Measurements from ENCODE around the gene CHKB.
A peak's percentile ranks its signal among the peaks of the same experiment; 100 is the strongest.

The CHKB gene

DNA sequence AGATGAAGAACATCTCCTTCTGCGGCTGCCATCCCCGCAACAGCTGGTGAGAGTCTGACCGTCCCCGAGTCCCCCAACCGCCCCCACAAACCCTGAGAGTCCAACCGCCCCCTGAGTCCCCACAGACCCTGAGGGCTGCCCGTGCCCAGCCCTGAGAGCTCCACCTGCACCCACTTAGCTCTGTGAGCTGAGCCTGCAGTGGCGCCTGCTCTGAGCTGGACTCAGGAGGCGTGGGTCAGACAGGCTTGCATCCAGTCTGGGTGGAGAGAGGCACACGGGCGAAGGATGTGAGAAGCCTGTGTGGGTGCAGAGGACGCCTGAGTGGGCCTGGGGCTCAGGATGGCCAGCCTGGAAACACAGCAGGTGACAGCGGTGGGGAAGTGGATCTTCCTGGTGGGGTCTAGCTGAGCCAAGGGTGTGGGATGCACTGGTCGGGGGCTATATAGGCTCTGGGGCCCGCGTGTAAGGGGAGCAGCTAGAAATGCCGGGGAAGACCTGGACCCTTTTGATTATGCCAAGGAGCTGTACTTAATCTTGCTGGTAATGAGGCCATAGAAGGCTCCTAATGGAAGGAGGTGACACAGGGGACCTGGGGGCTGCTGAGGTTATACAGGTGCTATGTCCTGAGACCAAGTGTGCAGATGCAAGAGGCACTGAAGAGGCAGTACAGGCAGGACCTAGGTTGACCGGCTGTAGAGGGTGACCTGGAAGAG, 24.5 kb upstream of the CHKB start:
- no peak for DNase-seq
- Mint-ChIP-seq H3K27ac (no peak overlapping the region), H3K36me3 (ENCODE audit: low read depth) (no peaks in the 10 kb centered on the region), H3K4me1 (ENCODE audit: low read depth) (no peaks in the 10 kb centered on the region), H3K9me3 (no peaks in the 10 kb centered on the region), H3K4me3 (no peak overlapping the region), H3K27me3 (peaks cover 59% of the 10 kb centered on the region)

DNA sequence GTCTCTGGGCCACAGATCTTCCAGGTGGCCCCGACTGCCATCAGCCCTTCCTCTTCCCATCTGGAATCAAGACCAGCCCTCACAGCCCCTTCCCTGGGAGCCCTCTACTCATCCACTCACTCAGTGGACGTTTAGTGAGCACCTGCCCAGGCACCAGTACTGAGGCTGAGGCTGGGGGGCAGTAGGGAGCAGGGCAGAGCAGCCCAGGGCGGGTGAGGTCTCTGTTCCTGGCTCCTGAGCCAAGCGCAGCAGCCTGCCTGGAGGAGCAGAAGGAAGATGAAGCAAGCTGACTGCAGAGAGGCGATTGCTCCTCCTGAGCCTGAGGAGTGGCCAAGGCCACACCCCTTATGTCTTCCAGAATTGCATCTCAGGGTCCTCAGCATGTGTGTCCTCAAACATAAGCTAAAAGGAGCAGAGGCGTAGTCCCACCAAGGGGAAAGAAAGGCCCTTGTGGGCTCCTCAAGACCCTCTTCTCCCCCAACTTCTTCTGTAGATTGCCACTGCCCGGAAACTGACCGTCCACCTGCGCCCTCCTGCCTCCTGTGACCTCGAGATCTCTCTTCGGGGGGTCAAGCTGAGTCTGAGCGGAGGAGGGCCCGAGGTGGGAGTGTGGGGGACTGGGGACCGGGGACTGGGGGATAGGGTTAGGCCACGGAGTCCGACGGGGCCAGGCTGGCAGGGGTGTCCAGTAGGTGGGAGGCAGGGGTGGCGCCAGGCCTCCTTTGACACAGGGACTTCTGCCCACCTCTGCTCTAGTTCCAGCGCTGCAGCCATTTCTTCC, 23.7 kb upstream of the CHKB start:
- Mint-ChIP-seq H3K9me3 (no peaks in the 10 kb centered on the region), H3K27me3 (peaks cover 66% of the 10 kb centered on the region), H3K27ac (no peak overlapping the region), H3K4me3 (no peak overlapping the region), H3K4me1 (ENCODE audit: low read depth) (peaks cover 4% of the 10 kb centered on the region), H3K36me3 (ENCODE audit: low read depth) (no peaks in the 10 kb centered on the region)
- no peak for DNase-seq

DNA sequence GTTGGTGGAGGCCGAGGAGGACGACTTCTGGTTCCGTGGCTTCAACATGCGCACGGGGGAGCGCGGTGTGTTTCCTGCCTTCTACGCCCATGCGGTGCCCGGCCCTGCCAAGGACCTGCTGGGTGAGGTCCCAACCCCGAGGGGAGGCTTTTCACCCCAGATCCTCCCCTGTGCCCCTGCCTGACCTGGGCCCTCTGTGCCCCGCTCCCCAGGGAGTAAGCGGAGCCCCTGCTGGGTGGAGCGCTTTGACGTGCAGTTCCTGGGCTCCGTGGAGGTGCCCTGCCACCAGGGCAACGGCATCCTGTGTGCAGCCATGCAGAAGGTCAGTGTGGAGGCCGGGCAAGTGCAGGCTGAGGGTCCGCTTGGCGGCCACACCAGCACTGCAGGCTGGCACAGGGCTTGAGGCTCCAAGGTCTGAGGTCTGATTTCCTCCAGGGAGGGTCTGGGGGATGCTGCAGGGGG, 23.0 kb upstream of the CHKB start:
- Mint-ChIP-seq H3K4me1 (ENCODE audit: low read depth) (peaks cover 4% of the 10 kb centered on the region), H3K36me3 (ENCODE audit: low read depth) (no peaks in the 10 kb centered on the region), H3K4me3 (no peak overlapping the region), H3K27ac (no peak overlapping the region), H3K27me3 (peaks cover 65% of the 10 kb centered on the region), H3K9me3 (no peaks in the 10 kb centered on the region)
- no peak for DNase-seq

DNA sequence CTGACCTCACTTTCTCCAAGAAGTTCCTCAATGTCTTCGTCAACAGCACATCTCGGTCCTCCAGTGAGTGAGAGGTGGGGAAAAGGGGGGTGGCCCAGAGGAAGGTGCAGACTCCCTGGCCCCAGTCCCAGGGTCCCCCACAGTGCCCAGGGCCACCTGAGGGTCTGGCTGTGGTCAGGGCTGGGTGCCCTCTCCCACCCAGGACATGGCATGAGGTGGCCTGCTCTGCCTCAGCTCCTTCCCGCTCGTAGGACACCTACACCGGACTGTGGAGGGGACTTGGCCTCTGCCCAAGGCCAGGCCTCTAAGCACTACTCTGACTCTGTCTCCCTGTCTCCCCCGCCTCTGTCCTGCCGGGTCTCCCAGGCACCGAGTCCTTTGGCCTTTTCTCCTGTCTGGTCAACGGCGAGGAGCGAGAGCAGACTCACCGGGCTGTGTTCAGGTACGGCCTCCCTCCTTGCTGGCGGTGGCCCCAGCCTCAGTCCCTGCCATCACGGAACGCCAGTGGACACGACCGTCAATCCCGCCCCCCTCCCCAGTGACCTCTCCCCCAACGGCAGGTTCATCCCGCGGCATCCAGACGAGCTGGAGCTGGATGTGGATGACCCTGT, 22.5 kb upstream of the CHKB start:
- peaks cover 60% of the 10 kb centered on the region for H3K27me3 Mint-ChIP-seq
- H3K9me3 Mint-ChIP-seq: no peaks in the 10 kb centered on the region
- H3K27ac Mint-ChIP-seq: no peak overlapping the region
- DNase-seq: no peak
- H3K36me3 Mint-ChIP-seq (ENCODE audit: low read depth): no peaks in the 10 kb centered on the region
- no peak overlapping the region for H3K4me3 Mint-ChIP-seq
- peaks cover 4% of the 10 kb centered on the region for H3K4me1 Mint-ChIP-seq (ENCODE audit: low read depth)

DNA sequence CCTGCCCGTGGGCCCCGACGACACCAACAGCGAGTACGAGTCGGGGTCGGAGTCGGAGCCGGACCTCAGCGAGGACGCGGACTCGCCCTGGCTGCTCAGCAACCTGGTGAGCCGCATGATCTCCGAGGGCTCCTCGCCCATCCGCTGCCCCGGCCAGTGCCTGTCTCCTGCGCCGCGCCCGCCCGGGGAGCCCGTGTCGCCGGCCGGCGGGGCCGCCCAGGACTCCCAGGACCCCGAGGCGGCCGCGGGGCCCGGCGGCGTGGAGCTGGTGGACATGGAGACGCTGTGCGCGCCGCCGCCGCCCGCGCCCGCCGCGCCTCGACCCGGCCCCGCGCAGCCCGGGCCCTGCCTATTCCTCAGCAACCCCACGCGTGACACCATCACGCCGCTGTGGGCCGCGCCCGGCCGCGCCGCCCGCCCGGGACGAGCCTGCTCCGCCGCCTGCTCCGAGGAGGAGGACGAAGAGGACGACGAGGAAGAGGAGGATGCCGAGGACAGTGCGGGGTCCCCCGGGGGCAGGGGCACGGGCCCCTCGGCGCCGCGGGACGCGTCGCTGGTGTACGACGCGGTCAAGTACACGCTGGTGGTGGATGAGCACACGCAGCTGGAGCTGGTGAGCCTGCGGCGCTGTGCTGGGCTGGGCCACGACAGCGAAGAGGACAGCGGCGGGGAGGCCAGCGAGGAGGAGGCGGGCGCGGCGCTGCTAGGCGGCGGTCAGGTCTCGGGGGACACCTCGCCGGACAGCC, 21.8 kb upstream of the CHKB start:
- Mint-ChIP-seq H3K27me3 (peaks cover 62% of the 10 kb centered on the region), H3K4me3 (no peak overlapping the region), H3K36me3 (ENCODE audit: low read depth) (no peaks in the 10 kb centered on the region), H3K27ac (no peak overlapping the region), H3K4me1 (ENCODE audit: low read depth) (peaks cover 9% of the 10 kb centered on the region), H3K9me3 (no peaks in the 10 kb centered on the region)
- DNase-seq: no peak

DNA sequence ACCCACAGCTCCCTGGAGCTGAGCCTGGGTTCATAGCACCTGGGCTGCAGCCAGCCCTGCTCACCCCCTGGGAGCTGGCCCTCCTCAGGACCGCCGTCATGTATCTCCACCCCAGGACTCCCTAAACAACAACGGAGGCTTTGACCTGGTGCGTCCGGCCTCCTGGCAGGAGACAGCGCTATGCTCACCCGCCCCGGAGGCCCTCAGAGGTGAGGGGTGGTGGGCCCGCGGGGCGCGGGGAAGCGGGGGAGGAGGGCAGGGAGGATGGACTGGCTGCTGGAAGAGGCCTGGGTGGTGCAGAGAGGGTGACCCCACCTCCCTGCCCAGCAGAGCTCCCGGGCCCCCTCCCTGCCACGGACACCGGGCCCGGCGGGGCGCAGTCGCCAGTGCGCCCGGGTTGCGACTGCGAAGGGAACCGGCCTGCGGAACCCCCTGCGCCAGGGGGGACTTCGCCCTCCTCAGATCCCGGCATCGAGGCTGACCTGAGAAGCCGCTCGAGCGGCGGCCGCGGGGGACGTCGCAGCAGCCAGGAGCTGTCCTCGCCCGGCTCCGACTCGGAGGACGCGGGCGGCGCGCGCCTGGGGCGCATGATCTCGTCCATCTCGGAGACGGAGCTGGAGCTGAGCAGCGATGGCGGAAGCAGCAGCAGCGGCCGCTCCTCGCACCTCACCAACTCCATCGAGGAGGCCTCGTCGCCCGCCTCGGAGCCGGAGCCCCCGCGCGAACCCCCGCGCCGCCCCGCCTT, 21.0 kb upstream of the CHKB start:
- Mint-ChIP-seq H3K27ac (no peak overlapping the region), H3K36me3 (ENCODE audit: low read depth) (no peaks in the 10 kb centered on the region), H3K4me1 (ENCODE audit: low read depth) (peaks cover 9% of the 10 kb centered on the region), H3K4me3 (no peak overlapping the region), H3K27me3 (peaks cover 63% of the 10 kb centered on the region), H3K9me3 (no peaks in the 10 kb centered on the region)
- DNase-seq: no peak

DNA sequence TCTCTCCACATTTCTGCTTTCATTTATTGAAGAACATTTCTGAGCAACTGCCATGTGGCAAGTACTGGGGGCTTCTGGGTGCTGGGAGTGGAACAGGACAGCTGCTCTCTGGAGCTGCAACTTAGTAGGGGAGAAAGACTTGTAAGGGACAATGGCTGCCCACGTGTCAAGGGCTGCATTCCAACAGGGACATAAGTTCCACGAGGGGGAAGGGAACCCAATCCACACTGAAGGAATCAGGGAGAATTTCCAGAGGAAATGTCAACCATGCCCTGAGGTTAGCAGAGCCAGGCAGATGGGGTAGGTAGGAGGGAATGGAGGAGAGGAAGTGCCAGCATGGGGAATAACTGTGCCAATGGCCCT, 19.7 kb upstream of the CHKB start:
- no peak overlapping the region for H3K27ac Mint-ChIP-seq

DNA sequence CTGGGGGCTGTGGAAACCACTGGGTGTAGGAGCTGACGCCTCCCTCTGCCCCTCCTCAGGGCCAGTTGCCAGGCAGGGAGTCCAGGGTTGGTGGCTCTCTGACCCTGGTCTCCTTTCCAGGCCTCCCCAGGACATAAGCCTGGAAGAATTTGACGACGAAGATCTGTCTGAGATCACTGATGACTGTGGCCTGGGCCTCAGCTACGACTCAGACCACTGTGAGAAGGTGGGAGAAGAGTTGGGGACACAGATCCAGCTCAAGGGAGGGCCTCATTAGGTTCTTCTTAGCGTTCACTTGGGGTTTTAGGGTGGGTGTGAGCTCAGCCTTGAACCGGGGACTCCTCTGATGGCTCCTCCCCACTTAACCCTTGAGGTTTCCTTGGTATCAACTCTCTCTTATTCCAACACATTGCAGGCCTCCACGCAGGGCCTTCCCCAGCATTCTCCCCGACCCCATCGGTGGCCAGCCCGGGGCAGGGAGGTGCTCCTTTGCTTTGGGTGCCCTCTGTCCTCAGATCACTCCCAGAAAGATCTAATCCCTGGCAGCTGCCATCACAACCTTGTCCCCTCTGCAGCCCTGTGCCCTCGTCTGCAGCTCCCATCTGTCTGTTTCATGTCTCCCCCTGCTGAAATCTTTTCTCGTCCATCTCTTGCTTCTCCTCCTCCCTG, 19.2 kb upstream of the CHKB start:
- H3K9me3 Mint-ChIP-seq: no peaks in the 10 kb centered on the region
- H3K27me3 Mint-ChIP-seq: peaks cover 56% of the 10 kb centered on the region
- H3K4me3 Mint-ChIP-seq: peak overlapping the region; percentile 49
- H3K27ac Mint-ChIP-seq: no peak overlapping the region
- H3K36me3 Mint-ChIP-seq (ENCODE audit: low read depth): no peaks in the 10 kb centered on the region
- H3K4me1 Mint-ChIP-seq (ENCODE audit: low read depth): peaks cover 9% of the 10 kb centered on the region
- no peak for DNase-seq

More for the DNA sequence above, 19.7 kb upstream of the CHKB start:
- Mint-ChIP-seq H3K4me1 (ENCODE audit: low read depth) (peaks cover 9% of the 10 kb centered on the region), H3K4me3 (no peak overlapping the region), H3K27me3 (peaks cover 61% of the 10 kb centered on the region), H3K9me3 (no peaks in the 10 kb centered on the region), H3K36me3 (ENCODE audit: low read depth) (no peaks in the 10 kb centered on the region)
- no peak for DNase-seq

DNA sequence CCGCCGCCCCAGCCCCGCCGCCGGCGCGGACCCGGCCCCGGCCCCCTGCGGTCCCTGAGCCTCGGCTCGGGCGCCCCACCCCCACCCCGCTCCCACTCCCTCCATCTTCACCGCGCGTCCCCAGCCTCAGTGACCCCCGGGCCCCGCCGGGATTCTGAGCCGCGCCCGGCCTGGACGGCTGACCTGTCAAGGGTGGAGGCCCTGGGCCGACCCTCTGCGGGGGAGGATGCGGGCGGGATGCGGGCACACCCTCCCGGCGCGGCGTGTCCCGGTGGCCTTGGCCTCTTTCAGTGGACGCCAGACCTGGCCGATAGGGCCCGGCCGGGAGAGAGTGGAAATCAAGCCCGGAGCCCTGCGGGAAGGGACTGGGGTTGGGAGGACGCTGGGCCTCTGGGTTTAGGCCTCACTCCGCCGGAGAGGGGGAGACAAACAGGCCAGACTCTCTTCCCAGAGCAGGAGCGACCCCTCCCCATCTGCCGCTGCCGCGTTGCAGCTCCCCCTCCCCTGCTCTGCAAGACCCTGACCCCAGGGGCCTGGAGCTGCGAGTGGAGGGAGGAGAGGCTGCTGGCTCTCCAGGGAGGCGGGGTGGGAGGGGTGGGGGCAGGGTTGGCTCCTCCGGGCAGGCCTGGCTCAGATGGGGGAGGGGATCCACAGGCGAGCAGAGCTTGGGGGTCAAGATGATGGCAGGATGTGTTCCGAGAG, 18.5 kb upstream of the CHKB start:
- Mint-ChIP-seq H3K36me3 (ENCODE audit: low read depth) (no peaks in the 10 kb centered on the region), H3K27ac (no peak overlapping the region), H3K27me3 (peaks cover 51% of the 10 kb centered on the region), H3K4me1 (ENCODE audit: low read depth) (peaks cover 9% of the 10 kb centered on the region), H3K4me3 (peak overlapping the region; percentile 49), H3K9me3 (no peaks in the 10 kb centered on the region)
- DNase-seq: no peak

DNA sequence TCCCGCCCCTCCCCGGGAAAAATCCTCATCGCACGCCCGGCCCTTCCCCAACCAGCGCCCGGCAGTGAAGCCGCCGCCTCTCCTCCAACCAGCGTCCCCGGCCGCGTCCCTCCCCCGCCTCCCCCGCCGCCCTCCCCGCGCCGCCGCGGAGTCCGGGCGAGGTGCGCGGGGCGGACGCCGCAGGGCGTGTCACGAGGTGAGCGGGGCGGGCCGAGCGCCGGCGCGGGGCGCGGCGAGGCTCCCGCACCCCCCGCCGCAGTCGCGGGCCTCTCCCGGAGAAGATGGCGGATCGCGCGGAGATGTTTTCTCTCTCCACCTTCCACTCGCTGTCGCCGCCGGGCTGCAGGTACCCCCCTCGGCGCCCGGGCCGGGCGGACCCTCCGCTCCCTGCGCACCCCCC, 17.9 kb upstream of the CHKB start, which contains the start of gene MAPK8IP2:
Gene MAPK8IP2 (plus strand): TSS at position 256 of the 400 bp plus-strand sequence. CDS start 26 bp downstream, at position 282.
- H3K36me3 Mint-ChIP-seq (ENCODE audit: low read depth): no peaks in the 10 kb centered on the region
- no peak within 1 kb of the TSS for H3K27ac Mint-ChIP-seq
- H3K4me3 Mint-ChIP-seq: peak within 1 kb of the TSS; percentile 54
- DNase-seq: no peak
- peaks cover 9% of the 10 kb centered on the region for H3K4me1 Mint-ChIP-seq (ENCODE audit: low read depth)
- peaks cover 45% of the 10 kb centered on the region for H3K27me3 Mint-ChIP-seq
- H3K9me3 Mint-ChIP-seq: no peaks in the 10 kb centered on the region

DNA sequence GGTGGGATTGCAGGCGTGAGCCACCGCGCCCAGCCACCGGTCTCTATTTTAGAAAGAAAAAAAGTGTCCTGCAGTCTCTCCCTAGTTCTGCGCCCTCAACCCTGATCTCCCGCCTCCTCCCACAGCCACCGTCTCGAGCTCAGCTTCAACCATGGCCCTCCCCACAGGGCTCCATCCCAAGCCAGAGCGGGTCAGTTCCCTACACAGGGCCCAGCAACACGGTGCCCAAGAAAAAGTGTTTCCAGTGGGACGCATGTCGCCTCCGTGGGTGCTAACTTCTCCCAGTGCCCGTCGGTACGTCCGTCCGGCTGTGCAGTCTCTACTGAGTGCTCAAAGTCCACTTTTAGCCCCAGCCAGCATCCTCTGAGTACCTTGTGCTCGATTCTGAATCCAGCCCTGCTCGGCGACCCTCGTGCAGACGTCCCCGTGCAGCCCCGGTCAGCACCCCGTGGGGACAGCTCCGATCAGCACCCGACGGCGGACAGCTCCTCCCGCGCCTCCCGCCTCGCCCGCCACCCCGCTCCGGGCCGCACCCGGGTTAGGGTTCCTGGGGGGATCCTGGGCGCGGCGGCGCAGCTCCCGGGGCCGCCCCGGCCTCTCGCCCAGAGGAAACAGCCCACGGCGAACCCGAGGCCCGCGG, 17.3 kb upstream of the CHKB start:
- peaks cover 9% of the 10 kb centered on the region for H3K4me1 Mint-ChIP-seq (ENCODE audit: low read depth)
- H3K27me3 Mint-ChIP-seq: peaks cover 39% of the 10 kb centered on the region
- peak; percentile 78 for DNase-seq
- H3K27ac Mint-ChIP-seq: no peak overlapping the region
- peak overlapping the region; percentile 54 for H3K4me3 Mint-ChIP-seq
- no peaks in the 10 kb centered on the region for H3K36me3 Mint-ChIP-seq (ENCODE audit: low read depth)
- H3K9me3 Mint-ChIP-seq: no peaks in the 10 kb centered on the region

DNA sequence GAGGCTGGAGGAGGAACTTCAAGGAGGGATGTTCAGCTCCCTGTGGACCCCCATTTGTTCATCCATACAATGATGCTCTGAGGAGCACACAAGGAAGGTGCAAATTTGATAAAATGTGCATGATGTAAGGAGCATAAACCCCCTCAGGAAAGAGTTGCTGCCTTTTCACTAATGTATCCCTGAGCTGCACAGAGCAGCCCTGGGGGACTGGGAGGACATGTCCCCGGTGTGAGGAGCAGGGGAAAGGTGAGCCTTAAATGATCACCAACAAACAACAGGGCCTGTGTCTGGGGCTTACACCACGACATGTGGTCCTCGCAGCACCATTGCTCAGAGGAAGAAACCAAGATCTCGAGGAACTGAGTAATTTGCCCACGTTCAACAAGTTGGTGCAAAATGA, 14.4 kb upstream of the CHKB start:
- Mint-ChIP-seq H3K27me3 (peaks cover 24% of the 10 kb centered on the region), H3K27ac (no peak overlapping the region), H3K9me3 (no peaks in the 10 kb centered on the region), H3K4me3 (no peak overlapping the region), H3K4me1 (ENCODE audit: low read depth) (peaks cover 9% of the 10 kb centered on the region), H3K36me3 (ENCODE audit: low read depth) (no peaks in the 10 kb centered on the region)
- no peak for DNase-seq

DNA sequence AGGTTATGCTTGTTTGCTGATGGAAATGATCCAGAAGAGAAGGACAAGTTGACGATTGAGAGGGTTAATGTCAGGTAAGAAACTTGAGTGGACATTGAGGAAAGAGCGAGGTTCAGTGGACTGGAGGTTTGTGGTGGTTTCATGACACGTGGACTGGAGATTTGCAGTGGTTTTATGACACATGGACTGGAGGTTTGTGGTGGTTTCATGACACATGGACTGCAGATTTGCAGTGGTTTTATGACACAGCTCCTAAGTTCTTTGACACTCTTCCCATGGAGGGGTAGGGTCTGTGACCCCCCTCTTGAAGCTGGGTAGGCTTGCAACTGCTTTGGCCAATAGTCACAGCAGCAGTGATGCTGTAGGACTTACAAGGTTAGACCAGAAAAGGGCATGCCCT, 12.5 kb upstream of the CHKB start:
- Mint-ChIP-seq H3K9me3 (no peaks in the 10 kb centered on the region), H3K27ac (no peak overlapping the region), H3K4me1 (ENCODE audit: low read depth) (peaks cover 6% of the 10 kb centered on the region), H3K27me3 (peaks cover 14% of the 10 kb centered on the region), H3K4me3 (no peak overlapping the region), H3K36me3 (ENCODE audit: low read depth) (no peaks in the 10 kb centered on the region)
- no peak for DNase-seq
